Limb (tissue), 2 donors: Measurements from ENCODE around the gene MCM8.

Experiments used
- DNase-seq, 2 donors: peaks; one replicate each; pipeline ENCODE4 v3.0.0-alpha.2; 2016; ENCODE audit errors: extremely low spot score in 2 of 2

Gene MCM8

GRCh38 chr20:5945963-5946362, 4.5 kb upstream of the MCM8 start:
- no peak for DNase-seq

GRCh38 chr20:5947276-5947675, 3.2 kb upstream of the MCM8 start:
- DNase-seq: no peak

GRCh38 chr20:5949943-5950270, 545 bp upstream of the MCM8 start:
- no peak for DNase-seq

- DNase-seq: no peak
These were observed 17.0 kb downstream of the MCM8 start for GRCh38 chr20:5967469-5967868.

- no peak for DNase-seq
These were observed 18.0 kb downstream of the MCM8 start for GRCh38 chr20:5968462-5968861.

- DNase-seq: no peak
These were observed 19.0 kb downstream of the MCM8 start for GRCh38 chr20:5969348-5969935.

GRCh38 chr20:5969940-5970339, 19.5 kb downstream of the MCM8 start:
- no peak for DNase-seq

- DNase-seq: no peak
These were observed 19.9 kb downstream of the MCM8 start for GRCh38 chr20:5970381-5970780.

- no peak for DNase-seq
These were observed 20.8 kb downstream of the MCM8 start for GRCh38 chr20:5971203-5971602.

GRCh38 chr20:5973172-5973571, 22.7 kb downstream of the MCM8 start:
- DNase-seq: no peak

- no peak for DNase-seq
These were observed 23.5 kb downstream of the MCM8 start for GRCh38 chr20:5973971-5974370.

GRCh38 chr20:5974531-5974930, 24.1 kb downstream of the MCM8 start:
- DNase-seq: no peak

GRCh38 chr20:5975778-5976177, 25.3 kb downstream of the MCM8 start:
- DNase-seq: no peak

GRCh38 chr20:5977223-5977622, 26.8 kb downstream of the MCM8 start:
- no peak for DNase-seq

- DNase-seq: no peak
These were observed 27.5 kb downstream of the MCM8 start for GRCh38 chr20:5977975-5978374.

- no peak for DNase-seq
These were observed 29.3 kb downstream of the MCM8 start for GRCh38 chr20:5979801-5980200.

- no peak for DNase-seq
These were observed 30.5 kb downstream of the MCM8 start for GRCh38 chr20:5980720-5981538.

- DNase-seq: no peak
These were observed 36.9 kb downstream of the MCM8 start for GRCh38 chr20:5987383-5987782.

GRCh38 chr20:5989539-5989938, 39.1 kb downstream of the MCM8 start:
- DNase-seq: no peak

GRCh38 chr20:5990946-5991345, 40.5 kb downstream of the MCM8 start:
- DNase-seq: no peak

GRCh38 chr20:5991623-5992441, 41.4 kb downstream of the MCM8 start:
- DNase-seq: no peak

GRCh38 chr20:5996765-5997164, 46.3 kb downstream of the MCM8 start:
- DNase-seq: no peak

GRCh38 chr20:5999783-6000182, 49.3 kb downstream of the MCM8 start:
- DNase-seq: no peak
